ACC112 (cell line): ENCODE data around the gene CSRP1.

ENCODE experiments used
- H2AFZ ChIP-seq: fragments of 200-600 bp; sonication (generic); one replicate; pipeline ENCODE4 v1.6.0; 2017; ENCODE audit warnings: antibody characterized with exemption, low read length; ENCODE audit not compliant: unreplicated experiment
- H3K27ac ChIP-seq: fragments of 200-600 bp; sonication (generic); 2 replicates; pipeline ENCODE4 v1.5.1; 2014; ENCODE audit warnings: low read depth, mild to moderate bottlenecking, antibody characterized with exemption, low read length, moderate library complexity
- H3K27me3 ChIP-seq: fragments of 200-600 bp; sonication (generic); 2 replicates; pipeline ENCODE4 v1.6.1; 2014; ENCODE audit warnings: mild to moderate bottlenecking, antibody characterized with exemption, low read length, moderate library complexity, mixed read lengths; ENCODE audit not compliant: insufficient read depth
- H3K36me3 ChIP-seq: fragments of 200-600 bp; sonication (generic); 2 replicates; pipeline ENCODE4 v1.6.1; 2016; ENCODE audit warnings: mild to moderate bottlenecking, antibody characterized with exemption, low read length, moderate library complexity, mixed read lengths; ENCODE audit not compliant: insufficient read depth
- H3K4me1 ChIP-seq: fragments of 200-600 bp; sonication (generic); one replicate; pipeline ENCODE4 v1.6.1; 2016; ENCODE audit warnings: low read length, mixed read lengths; ENCODE audit not compliant: insufficient read depth, unreplicated experiment, control insufficient read depth
- H3K4me3 ChIP-seq: fragments of 200-600 bp; sonication (generic); 2 replicates; pipeline ENCODE4 v1.5.1; 2014; ENCODE audit warnings: mild to moderate bottlenecking, low read depth, low read length
- H3K79me2 ChIP-seq: fragments of 200-600 bp; sonication (generic); one replicate; pipeline ENCODE4 v1.6.0; 2016; ENCODE audit warnings: low read length; ENCODE audit not compliant: control insufficient read depth, unreplicated experiment, insufficient read depth

Gene CSRP1

DNA sequence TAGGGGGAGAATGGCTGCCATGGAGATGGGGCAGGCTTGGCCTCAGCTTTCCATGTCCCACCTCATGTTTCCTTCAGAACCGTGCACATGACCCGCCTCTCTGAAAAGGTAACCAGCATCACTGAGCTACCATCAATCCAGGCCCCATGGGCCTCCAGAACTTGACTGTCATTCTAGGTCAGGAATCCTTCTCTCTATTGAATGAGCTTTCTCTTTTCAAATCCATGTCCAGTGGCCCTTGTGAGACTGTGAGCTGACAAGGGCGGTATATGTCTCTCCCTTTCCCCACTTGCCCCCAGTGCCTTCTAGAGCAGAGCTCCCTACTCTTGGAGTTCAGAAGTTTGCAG lies 4.4 kb downstream of the CSRP1 start:
- H3K36me3 ChIP-seq: peaks cover 5% of the 10 kb centered on the region; the same call in 1 of the 2 replicates
- no peaks in the 10 kb centered on the region for H3K27me3 ChIP-seq
- peaks cover 71% of the 10 kb centered on the region for H3K4me1 ChIP-seq
- H3K4me3 ChIP-seq: no peak overlapping the region
- H2AFZ ChIP-seq: no peak overlapping the region
- H3K79me2 ChIP-seq: peaks cover 95% of the 10 kb centered on the region
- H3K27ac ChIP-seq: peak overlapping the region; percentile 98

DNA sequence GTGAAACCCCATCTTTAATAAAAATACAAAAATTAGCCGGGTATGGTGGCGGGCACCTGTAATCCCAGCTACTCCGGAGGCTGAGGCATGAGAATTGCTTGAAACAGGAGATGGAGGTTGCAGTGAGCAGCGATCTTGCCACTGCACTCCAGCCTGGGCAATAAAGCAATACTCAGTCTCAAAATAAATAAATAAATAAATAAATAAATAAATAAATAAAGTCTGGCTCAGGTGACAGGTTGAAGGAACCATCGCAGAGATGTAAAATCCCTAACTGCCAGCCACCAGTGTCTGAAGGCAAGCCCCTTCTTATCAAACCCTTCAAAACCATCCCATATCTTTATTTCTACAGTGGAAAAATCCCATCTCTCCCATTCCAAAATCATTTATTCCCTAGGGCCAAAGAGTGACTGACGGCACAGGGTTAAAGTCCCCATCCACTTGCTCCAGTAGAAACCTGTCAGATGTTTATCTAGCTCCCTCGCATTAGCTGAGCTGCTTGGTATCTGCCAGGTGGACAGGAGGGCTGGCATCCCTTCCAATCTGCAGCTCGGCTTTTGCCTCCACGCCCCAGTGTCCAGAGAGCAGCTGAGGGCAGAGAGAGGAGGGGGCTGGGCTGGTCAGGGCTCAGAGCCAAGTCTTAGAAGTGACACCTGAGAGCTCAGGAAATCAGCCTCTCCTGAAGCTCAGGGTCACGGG lies 5.0 kb downstream of the CSRP1 start:
- peaks cover 68% of the 10 kb centered on the region for H3K4me1 ChIP-seq
- no peak overlapping the region for H3K4me3 ChIP-seq
- H3K27me3 ChIP-seq: no peaks in the 10 kb centered on the region
- peaks cover 5% of the 10 kb centered on the region; the same call in 1 of the 2 replicates for H3K36me3 ChIP-seq
- H3K79me2 ChIP-seq: peaks cover 94% of the 10 kb centered on the region
- peak overlapping the region; percentile 98 for H3K27ac ChIP-seq
- H2AFZ ChIP-seq: no peak overlapping the region

DNA sequence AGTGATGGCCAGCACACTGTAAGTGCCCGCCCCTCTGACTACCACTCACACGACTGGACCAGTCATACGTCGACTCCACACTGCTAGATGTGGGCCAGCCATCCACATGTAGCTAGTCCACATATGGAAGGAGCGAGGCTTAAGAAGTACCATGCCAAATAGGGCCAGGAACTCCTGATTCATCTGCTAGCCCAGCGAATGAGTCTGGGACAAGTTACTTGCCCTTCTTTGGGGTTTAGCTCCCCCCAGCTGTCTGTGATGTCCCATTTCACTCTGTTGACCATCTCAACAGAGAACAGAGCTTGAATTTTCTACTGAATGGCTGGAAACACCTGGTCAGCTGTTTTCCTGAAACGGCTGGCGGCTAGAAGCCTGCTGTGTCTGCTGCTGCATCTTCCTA lies 5.8 kb downstream of the CSRP1 start:
- H3K4me1 ChIP-seq: peaks cover 73% of the 10 kb centered on the region
- H3K36me3 ChIP-seq: peaks cover 12% of the 10 kb centered on the region; the same call in 1 of the 2 replicates
- H3K27me3 ChIP-seq: no peaks in the 10 kb centered on the region

DNA sequence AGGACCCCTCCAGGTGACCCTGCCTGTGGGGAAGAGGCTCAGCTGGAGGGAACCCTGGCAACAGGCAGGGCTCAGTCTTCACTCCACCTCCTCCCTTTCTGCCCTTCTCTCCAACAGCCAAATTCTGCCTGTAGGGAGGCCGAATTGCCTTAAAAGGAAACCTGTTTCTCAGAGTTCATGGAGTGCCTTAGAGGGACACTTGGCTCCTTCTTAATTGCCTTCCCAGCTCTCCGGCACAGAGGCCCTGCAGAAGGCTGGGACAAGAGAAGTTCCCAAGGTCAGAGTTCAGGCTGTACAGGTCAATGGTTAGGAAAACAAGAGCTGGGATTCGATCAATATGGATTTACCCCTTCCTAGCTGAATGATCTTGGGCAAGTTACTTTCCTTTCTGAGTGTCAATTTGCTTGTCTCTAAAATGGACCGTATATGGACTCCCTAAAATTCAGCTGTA lies 6.2 kb downstream of the CSRP1 start:
- Histone ChIP-seq H3K27ac (peak overlapping the region; percentile 67), H3K27me3 (no peaks in the 10 kb centered on the region), H3K36me3 (peaks cover 12% of the 10 kb centered on the region; the same call in 1 of the 2 replicates), H2AFZ (no peak overlapping the region), H3K4me3 (peak overlapping the region; percentile 41; the same call in 1 of the 2 replicates), H3K79me2 (peaks cover 93% of the 10 kb centered on the region), H3K4me1 (peaks cover 74% of the 10 kb centered on the region)

More for the DNA sequence above, 5.8 kb downstream of the CSRP1 start:
- Histone ChIP-seq H3K27ac (peak overlapping the region; percentile 67), H3K4me3 (0 out of 2 replicates have a peak overlapping the region, but pooled peaks have one; percentile 41), H2AFZ (no peak overlapping the region), H3K79me2 (peaks cover 94% of the 10 kb centered on the region)

DNA sequence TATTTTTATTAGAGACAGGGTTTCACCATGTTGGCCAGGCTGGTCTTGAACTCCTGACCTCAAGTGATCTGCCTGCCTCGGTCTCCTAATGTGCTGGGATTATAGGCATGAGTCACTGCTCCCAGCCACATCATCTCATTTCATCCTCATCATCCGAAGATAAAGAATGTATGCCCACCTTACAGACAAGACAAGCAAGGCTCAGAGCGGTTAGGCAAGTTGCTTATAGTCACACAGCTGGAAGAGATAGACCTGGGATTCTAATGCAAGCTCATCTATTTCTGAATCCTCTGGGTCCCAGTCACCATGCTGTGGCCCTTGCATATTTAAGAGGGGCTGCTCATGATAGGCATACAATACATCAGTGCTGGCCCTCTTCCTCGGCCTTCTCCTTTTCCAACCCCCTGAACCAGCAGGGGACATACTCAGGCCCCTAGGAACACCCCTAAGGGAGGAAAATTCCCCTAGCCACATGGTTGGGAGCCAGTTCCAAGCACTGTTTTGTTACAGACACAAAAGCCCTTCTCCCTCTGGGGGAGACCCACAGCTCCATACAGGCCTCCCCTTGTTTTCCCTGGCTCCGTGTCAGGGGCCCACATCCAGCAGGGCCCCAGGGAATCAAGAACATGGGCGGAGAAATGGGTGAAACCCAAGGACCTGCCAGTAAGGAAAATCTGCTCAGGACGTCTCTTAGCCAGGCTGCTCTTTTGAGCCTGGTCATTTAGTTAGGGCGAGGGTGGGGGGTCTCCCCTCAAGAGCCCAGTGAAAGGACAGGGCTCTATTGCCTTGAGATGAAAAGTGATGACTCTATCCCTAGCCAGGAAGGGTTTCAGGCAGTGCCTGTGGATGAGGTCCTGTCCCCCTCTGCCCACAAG lies 6.9 kb downstream of the CSRP1 start:
- Histone ChIP-seq H3K4me1 (peaks cover 70% of the 10 kb centered on the region), H3K27ac (peak overlapping the region; percentile 67)

DNA sequence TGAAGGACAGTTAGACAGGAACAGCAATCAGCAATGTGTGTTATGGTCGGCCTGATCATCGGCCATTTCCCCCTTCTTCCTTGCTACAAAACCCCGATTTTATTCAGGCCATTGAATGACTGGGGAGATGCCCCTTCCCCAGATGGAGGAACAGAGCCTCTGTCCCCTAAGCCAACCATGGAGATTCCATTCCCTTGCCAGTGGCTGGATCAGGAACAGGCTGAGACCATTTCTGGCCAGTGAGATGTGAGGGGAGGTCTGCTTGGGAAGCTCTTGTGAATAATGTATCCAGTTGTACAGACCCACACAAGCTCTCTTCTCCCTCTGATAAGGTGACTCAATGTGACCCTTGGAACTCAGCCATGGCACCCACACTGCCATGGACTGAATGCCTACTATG lies 7.7 kb downstream of the CSRP1 start:
- no peak overlapping the region for H3K27ac ChIP-seq
- no peak overlapping the region for H2AFZ ChIP-seq
- peaks cover 92% of the 10 kb centered on the region for H3K79me2 ChIP-seq
- H3K36me3 ChIP-seq: peaks cover 27% of the 10 kb centered on the region; the same call in 1 of the 2 replicates
- no peak overlapping the region for H3K4me3 ChIP-seq
- peaks cover 66% of the 10 kb centered on the region for H3K4me1 ChIP-seq
- H3K27me3 ChIP-seq: no peaks in the 10 kb centered on the region

More for the DNA sequence above, 6.9 kb downstream of the CSRP1 start:
- H3K79me2 ChIP-seq: peaks cover 92% of the 10 kb centered on the region
- H3K27me3 ChIP-seq: no peaks in the 10 kb centered on the region
- H3K4me3 ChIP-seq: peak overlapping the region; percentile 5; the same call in 1 of the 2 replicates
- H3K36me3 ChIP-seq: peaks cover 19% of the 10 kb centered on the region; the same call in 1 of the 2 replicates
- no peak overlapping the region for H2AFZ ChIP-seq

DNA sequence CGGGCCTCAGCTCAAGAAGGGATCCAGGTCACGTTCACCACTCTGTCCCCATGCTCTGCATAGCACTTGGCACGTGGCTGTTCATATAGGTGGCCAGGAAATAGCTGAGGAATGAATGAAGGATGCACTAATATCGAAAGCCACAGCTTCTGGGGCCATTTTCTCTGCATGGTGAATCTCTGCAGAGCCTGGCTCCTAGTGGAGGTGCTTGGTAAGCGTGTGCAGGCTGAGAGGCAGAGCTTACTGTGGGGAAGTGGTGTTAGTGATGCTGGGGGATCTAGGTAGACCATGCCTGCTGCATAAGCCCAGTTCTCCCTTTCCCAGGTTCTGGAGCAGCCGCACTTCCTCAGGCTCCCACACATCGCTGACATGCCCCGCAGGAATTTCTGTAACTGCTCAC lies 8.3 kb downstream of the CSRP1 start:
- Histone ChIP-seq H3K4me3 (no peak overlapping the region), H3K27me3 (no peaks in the 10 kb centered on the region), H3K79me2 (peaks cover 92% of the 10 kb centered on the region), H3K27ac (no peak overlapping the region), H2AFZ (no peak overlapping the region), H3K4me1 (peaks cover 66% of the 10 kb centered on the region), H3K36me3 (peaks cover 33% of the 10 kb centered on the region; the same call in 1 of the 2 replicates)

DNA sequence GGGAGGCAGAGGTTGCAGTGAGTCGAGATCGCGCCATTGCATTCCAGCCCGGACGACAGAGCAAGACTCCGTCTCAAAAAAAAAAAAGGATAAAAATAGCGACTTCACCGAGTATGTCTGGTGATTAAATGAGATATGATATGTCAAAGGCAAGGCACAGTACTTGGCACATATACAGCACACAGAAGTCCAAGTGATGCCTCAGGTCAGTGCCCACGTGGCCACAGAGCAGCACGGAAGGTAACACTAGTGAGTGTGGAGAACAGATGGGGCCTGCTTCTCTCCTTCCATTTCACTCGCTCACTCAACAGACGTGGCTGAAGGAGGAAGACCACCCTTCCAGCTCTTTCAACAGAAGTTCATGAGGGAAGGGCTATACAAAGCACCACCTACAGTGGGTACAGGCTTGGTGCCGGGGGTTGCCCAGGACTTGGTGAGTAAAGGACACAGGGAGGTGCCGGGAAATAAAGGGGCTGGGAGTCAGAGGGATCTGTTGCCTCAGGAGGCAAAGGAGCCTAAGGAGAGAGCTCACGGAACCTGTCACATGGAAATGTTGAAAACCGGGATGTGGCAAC lies 8.9 kb downstream of the CSRP1 start:
- peaks cover 67% of the 10 kb centered on the region for H3K4me1 ChIP-seq
- peaks cover 90% of the 10 kb centered on the region for H3K79me2 ChIP-seq
- H3K27me3 ChIP-seq: no peaks in the 10 kb centered on the region
- no peak overlapping the region for H3K27ac ChIP-seq
- no peak overlapping the region for H2AFZ ChIP-seq
- no peak overlapping the region for H3K4me3 ChIP-seq
- H3K36me3 ChIP-seq: peaks cover 39% of the 10 kb centered on the region; the same call in 1 of the 2 replicates

DNA sequence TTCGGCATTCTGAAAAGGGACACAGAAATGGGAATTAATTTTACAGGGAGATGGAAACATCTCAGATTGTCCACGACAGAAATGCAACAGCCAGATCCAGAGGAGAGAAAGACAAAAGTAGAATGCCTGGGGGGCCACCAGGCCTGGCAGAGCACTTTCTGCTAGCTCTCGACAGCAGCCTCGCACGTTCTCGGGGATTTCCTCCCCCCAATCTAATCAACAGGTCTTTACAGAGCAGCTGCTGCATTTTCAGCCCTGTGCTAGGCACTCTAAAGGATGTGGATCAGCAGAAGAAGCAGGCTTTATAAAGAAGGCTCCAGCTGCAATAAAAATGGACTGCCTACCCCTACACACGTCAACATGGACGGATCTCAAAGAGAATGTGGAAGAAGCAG lies 10.6 kb downstream of the CSRP1 start:
- H3K36me3 ChIP-seq: peaks cover 41% of the 10 kb centered on the region; the same call in 1 of the 2 replicates
- H2AFZ ChIP-seq: no peak overlapping the region
- no peaks in the 10 kb centered on the region for H3K27me3 ChIP-seq
- H3K4me3 ChIP-seq: no peak overlapping the region
- no peak overlapping the region for H3K27ac ChIP-seq
- H3K79me2 ChIP-seq: peaks cover 81% of the 10 kb centered on the region
- peaks cover 64% of the 10 kb centered on the region for H3K4me1 ChIP-seq

DNA sequence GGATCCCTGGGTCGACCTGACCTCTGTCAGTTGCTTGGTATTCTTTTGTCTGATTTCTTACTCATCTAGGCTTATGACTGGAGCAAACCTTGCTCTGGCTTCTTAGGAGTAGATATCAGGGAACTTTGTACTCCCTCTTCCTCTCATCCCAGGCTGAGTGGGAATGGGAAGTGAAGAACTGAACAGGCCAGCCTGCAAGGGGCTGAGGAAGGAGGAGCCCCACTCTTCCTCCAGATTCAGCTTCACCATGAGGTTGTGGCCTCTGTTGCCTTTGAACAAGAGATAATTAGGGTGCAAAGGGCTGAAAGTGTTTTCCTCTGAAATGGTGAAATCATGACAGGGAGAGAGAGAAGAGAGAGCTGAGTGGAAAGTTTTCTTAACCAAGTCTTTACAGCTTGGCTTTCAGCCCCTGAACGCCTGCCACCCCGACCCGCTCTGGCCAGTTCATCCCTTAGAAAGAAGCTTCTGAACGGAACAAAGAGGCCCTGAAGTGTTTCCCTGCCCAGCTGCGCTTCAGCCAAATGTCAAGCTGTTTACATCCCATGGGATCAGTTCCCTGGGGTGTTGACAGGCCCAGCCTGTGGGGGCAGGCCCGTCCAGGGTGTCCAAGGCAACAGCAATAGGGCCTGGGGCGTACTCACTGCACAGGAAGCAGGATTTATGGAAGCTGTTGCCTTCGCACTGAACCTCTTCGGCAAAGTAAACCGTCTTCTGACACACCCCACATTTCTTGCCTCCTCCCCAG lies 11.2 kb downstream of the CSRP1 start:
- Histone ChIP-seq H3K4me1 (peaks cover 62% of the 10 kb centered on the region), H3K79me2 (peaks cover 75% of the 10 kb centered on the region), H3K27ac (no peak overlapping the region), H3K27me3 (no peaks in the 10 kb centered on the region), H3K4me3 (no peak overlapping the region), H3K36me3 (peaks cover 41% of the 10 kb centered on the region; the same call in 1 of the 2 replicates), H2AFZ (no peak overlapping the region)
